Kidney glomerular epithelial cell (primary cell): ENCODE data around the gene ZBTB7B.
A peak's percentile ranks its signal among the peaks of the same experiment; 100 is the strongest.
"Not testable (repeated sequence)": the region's sequence is repeated elsewhere in the genome, so short reads cannot be mapped to it uniquely, and the experiment has no call there.

Source experiments
- DNase-seq: peaks from one replicate; lab custom pipeline; 2025; lab: John Stamatoyannopoulos, UW

The ZBTB7B gene

DNA sequence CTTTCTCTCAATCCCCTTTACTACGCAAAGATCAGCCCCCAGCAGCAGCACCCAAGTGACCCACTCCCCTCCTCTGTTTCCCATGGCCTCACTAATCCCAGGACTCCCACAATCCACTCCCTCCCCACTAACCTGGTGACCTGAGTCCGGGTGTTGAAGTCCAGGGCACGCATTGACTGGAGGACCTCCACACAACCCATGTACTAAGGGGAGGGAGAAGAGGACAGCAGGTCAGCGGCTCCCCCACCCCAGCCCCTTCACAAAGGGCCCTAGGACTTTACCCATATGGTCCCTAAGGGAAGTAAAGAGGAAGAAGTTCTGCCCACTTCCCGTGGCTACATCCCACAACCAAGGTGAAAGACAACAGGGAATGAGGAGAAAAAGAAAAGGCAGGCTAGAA lies 33.4 kb upstream of the ZBTB7B start:
- no peak for DNase-seq

DNA sequence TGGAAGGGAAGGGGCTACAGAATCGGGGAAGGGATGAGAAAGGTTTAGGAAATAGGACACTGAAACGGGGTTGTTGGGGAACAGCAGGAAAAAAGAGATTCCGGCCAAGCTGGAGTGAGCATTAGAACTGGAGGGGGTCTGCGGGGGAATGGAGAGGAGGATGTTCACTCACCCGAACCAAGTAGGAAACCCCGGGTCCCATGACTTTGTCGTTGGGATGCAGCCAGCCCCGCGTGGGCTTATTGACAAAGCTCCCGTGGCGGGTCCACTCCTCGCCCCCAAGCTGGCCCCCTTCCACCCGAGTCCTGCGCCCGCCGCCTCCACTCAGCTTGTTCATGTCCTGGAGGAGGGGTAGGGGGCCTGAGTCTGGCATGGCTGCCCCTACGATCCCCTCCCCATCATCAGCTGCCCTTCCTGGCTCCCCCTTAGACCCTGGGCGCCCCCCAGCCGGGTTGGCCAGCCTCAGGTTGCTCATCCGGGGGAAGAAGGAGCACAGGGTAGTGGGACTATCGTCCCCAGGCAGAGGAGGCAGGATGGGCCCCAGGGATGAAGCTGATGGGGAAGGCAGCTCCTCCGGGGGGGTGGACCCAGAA lies 32.6 kb upstream of the ZBTB7B start:
- DNase-seq: no peak

DNA sequence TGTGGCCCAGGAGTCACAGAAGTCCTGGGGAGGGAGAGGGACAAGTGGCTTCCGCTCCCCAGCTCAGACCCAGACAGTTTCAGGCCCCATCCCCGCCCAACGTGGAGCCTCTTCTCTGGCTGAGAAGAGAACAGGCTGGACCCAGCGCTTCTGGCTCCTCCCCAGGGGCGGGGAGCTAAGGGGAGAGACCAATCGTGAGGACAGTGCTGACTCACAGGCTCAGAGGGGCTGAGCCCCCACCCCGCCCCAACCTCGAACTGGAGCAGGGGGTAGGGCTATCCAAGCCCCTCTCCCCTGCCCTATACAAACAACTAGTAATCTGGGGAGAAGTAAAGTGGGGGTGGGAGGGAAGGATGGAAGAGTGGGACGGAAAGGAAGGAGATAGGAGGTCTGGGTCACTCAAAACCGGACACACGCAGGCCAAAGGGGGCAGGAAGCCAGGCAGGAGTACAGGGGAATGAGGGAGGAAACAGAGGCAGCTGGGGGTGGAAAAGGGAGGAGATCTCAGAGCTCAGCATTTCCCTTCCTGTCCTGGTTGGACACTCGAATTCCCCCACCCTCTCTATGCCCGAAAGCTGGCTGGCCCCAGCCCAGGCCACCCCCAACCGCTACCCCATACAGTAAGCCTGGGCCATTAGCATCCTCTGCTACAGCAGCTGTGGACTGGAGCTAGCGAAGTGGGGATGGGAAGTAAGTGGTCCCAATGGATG lies 31.8 kb upstream of the ZBTB7B start, which contains the start of gene SHC1:
Gene SHC1 (minus strand): TSS at position 117 of the 710 bp plus-strand sequence. CDS start 221 bp downstream, outside the sequence.
- peak; percentile 91 for DNase-seq

DNA sequence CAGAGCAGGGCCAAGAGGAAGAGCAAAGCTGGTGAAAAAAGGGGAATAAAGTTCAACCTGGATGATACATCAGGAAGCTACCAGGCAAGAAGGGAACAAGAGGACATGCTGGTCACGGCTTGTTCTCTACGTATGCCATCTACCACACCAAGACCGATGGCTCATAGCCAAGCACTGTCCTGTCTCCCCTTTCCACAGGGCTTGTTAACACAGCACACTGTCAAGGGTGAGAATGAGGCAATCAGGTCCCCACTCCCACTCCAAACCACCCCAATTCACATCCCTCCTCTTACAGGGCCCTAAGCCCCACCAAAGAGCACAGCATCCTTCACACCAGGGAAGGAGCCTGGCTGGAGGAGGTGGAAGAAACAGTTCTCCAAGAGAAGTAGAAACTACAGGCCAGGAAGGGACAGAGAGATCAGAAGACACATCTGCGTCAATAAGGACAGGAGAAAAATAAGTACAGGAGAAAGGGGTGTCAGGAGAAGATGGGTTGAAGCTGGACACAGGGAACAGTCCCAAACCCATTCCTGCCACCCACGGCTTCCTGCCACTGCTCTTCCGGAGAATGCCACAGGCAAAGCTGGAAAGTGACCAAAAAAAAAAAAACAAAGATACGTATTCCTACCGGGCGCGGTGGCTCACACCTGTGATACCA lies 31.1 kb upstream of the ZBTB7B start:
- DNase-seq: no peak

DNA sequence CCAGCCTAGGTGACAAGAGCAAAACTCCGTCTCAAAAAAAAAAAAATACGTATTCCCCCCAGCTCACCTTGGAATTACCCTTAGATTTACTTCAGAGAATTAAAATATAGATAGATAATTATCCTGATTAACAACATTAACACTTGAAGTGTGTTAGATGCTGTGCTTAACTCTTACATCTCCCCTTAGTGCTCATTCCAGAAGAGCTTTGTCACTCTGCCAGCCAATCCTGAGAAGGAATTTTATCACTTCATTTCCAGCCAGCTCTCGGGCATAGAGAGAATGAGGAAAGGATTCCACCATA lies 30.4 kb upstream of the ZBTB7B start:
- peak; percentile 82 for DNase-seq

DNA sequence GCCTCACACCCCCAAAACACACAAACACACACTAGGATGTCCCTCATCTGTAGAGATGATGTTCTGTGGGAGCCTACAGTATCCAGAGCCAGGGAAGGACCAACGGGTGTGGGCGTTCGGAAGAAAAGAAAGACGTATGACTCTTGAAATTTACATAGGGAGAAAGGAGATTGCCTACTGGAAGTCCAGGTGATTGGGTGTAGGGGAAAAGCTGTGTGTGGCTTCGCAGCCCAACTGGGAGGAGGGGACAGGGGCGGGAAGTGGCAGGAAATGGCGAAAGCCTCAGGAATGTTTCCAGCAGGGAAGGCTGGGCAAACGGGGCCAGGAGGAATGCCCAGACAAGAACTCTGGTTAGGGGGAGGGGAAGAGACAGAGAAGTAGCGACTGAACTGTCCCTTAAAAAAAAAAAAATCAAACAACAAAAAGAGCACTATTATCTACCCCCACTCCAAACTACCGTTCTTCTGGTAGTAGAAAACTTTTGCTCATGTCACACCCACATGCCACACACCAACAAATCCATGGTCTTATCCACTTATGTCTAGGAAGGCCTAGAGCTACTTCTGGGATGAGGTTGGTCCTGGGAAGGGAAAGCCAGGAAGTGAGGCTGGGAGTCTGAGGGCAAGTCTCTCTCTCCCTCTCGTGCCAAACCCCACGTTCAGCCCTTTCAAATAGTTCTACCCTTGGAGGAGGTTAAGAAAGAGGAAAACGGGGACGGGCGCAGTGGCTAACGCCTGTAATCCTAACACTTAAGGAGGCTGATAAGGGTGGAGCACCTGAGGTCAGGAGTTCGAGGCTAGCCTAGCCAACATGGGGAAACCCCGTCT lies 29.9 kb upstream of the ZBTB7B start:
- peak; percentile 89 for DNase-seq

DNA sequence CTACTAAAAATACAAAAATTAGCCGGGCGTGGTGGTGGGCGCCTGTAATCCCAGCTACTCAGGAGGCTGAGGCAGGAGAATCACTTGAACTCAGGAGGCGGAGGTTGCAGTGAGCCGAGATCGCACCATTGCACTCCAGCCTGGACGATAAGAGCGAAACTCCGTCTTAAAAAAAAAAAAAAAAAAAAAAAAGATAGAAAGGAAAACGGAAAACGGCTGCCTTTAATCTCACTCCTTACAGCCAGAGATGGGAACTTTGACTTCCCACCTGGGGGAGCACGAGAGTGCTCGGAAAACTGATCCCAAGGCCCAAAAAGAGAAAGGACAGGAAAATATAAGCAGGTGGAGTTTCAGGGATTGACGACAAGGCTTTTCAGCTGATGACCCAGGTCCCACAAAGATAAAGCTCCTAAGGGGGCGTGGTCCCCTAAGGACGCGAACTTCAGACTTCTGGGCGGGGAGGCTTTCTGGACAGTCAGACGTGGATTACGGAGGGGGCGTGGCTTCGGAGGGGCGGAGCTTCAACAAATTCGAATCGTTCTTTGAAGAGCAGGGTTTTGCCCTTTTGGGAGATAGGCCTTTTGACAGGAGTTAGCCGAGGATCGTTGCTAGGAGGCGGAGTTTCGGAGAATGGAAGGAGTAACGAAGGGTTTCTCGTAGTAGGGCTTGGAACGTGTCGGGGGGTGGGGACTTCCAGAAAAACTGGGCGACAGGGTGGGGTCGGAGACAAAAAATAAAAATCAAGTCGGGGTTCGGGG lies 29.1 kb upstream of the ZBTB7B start:
- DNase-seq: peak; percentile 96

DNA sequence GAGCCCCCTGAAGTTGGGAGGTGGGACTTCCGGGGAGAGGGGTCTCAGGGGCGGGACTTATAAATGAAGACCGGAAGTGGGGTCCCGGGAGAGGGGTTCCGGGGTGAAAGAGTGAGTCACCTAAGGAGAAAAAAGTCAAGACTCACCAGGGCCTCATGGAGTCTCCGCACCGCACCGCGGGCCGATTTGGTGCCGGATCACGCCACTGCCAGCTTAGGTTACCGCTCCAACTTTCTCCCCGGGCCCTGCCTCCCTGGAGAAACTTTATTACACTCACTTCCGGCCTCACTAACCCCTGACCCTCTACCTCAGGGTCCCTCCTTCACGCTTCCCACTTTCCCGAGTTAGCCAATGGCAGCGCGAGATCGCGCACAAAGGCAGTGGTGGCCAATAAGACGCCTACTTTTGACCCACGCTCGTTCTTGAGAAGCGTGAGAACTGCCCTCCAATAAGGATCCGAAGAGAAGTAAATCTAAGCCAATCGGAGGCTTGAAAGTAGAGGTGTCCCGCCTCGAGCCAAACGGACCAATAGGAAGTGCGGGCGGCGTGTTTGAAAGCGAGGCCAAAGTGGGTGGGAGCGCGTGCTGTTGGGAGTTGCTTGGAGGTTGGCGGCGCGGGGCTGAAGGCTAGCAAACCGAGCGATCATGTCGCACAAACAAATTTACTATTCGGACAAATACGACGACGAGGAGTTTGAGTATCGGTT lies 28.3 kb upstream of the ZBTB7B start, which contains the start of gene CKS1B:
Gene CKS1B (plus strand): TSS at position 580 of the 706 bp plus-strand sequence. CDS start 65 bp downstream, at position 645.
- peak; percentile 100 for DNase-seq

DNA sequence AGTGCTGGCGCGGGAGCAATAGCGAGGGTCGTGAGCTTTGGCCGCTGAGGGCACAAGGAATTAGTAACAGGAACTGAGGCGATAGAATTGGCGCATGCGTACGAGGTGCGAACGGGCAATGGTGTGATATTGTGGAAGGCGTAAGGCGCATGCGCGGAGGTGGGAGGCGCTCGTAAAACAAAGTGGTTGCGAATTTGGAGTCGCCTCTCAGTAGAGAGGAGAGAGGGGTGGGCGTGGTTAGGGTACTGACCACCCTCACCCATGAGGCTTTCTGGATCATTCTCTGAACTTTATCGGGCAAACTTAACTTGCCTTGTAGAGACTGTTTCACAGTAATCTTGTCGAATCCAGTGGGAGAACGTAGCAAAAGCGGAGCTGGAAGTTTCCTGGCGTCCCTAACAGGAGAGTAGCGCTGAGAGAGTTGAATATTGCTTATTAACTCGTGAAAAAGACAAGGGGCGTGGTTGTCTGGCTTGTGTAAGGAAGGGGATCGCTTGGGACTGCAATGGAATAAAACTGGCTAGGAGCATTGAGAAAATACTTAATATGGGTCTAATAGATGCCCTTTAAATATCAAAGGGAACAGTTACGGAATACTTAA lies 27.7 kb upstream of the ZBTB7B start:
- DNase-seq: peak; percentile 99

DNA sequence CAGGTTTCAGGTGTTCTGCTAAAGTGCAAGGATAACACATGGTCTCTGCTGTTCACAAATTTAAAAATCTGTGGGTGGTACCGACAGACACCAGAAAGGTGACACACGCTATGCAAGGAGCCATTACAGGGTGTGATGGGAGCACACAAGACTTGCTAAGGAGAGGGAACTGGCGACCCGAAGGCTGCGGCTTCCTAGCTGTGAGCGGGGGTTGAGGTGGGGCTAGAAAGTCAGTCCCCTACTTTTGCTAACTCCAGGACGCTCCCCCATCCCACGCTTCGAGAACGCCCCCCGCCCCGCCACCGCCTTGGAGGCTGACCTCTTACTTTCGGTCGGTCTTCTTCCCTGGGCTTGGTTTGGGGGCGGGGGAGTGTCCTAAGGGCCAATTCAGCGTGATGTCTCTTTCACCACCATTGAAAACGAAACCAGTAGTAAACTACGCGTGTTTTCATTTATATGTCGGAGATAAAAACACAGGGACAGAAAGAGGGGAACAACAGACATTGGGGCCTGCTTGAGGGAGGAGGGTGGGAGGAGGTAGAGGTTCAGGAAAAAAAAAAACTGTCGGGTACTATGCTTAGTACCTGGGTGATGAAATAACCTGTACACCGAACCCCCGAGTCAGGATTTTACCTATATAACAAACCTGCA lies 27.1 kb upstream of the ZBTB7B start:
- peak; percentile 69 for DNase-seq

DNA sequence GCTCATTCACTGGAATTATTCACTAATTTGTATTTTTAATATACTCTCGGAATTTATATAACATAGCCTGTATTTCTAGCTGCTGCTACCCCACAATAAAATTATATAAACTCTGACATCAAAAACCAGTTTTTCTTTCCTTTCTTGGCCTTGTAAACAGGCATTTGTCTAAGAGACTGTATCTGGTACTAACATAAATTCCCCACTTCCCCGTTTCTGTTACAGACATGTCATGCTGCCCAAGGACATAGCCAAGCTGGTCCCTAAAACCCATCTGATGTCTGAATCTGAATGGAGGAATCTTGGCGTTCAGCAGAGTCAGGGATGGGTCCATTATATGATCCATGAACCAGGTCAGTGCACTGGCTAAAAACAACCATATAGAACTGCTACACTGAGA lies 24.8 kb upstream of the ZBTB7B start:
- DNase-seq: not testable (repeated sequence)

DNA sequence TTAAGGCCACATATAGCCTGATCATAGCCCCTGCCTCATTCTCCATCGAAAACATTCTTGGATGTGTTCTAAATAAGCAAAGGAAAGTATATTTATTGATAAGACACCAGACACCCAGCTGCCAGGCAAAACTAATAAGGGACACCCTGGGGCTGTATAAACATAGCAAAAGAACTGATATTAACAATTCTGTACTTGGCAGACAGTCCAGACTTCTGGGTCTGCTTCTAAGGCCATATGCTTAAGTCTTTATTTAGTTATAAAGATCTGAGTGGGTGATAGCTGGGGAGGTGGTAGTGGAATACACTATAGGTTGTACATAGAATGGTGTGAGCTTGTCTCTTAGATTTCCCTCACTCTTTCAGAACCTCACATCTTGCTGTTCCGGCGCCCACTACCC lies 24.2 kb upstream of the ZBTB7B start:
- DNase-seq: no peak

DNA sequence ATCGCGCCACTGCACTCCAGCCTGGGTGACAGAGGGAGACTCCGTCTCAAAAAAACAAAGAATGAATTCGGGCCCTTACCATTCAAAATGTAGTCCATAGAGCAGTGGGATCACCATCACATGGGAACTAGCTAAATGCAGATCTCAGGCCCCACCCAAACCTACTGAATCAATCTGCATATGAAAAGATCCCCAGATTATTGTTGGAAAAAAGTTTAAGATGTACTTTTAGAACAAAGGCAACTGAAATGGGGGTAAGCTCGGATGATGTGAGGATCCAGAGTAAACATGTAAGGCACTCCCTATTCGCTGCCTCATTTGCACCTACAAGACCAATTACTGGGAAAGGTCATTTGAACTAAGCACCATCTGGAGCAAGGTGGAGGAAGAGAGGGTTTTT lies 20.3 kb upstream of the ZBTB7B start:
- no peak for DNase-seq

DNA sequence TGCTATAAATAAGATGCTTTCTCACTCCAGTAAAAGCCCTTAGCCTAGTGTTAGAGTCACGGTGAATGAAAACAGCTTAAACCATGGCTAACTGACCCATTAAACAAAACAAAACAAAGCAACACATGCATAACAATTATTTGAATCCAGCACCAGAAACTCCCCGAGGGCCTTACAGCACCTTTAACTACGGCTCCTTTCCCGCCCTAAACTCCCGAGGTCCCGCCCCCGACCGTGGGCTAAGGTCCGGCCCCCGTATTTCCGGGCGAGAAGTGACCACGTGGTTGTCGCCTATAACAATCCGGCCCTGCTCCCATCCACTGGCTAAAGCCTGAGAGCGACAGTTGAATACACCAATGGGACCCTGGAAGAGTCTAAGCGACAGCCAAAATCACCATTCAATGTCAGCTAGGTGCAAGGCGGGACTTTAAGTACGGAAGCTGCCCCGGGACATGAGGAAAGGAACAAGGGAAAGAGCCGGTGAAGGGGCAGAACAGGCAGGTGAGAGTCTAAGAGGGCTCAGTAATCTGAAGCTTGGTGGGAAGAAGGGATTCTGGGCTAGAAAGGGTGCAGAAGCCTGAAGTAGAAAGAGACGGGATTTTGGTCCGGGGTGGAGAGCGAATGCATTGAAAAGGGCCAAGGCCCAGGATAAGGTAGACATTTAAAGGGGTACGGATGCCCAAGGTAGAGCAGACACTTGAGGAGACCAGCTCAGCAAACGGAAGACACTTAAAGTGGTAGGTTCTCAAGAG lies 19.5 kb upstream of the ZBTB7B start, which contains the start of gene FLAD1:
Gene FLAD1 (plus strand): TSS at position 448 of the 752 bp plus-strand sequence. CDS start 351 bp downstream, outside the sequence.
- DNase-seq: peak; percentile 99

DNA sequence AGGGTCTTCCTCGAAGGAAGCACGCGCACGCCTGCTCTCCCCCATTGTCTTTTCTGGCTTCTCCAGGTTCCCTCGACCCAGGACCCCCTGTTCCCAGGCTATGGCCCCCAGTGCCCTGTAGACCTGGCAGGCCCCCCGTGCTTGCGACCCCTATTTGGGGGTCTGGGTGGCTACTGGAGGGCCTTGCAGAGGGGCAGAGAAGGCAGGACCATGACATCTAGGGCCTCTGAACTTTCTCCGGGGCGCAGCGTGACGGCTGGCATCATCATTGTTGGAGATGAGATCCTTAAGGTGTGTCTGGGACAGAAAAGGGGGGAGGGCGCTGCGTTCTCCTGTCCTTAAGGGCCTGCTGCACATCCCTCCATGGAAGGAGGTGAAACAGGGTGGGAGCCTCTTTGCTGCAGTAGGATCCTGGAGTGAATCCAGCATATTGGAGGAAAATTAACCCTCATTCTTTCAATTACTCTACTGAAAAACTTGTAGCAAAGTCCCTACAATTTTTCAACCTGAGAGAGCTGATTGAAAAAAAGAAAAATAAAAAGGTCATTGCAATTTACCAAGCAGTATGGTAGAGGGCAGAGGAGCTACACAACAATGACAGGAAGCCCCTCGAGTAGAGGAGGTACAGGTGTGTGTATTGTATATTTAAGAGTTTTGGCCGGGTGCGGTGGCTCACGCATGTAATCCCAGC lies 18.7 kb upstream of the ZBTB7B start:
- DNase-seq: no peak

DNA sequence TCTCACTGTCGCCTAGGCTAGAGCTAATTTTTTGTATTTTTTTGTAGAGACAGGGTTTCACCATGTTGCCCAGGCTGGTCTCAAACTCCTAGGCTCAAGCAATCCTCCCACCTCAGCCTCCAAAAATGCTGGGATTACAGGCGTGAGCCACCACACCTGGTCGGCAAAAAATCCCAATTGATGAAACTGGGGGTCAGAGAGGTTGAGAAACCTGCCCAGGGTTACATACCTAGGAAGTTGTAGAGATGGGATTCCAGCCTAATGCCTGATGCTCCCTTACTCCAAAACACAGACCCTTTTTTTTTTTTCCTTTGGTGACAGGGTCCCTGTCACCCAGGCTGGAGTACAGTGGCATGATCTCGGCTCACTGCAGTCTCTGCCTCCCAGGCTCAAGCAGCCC lies 15.9 kb upstream of the ZBTB7B start:
- DNase-seq: not testable (repeated sequence)

DNA sequence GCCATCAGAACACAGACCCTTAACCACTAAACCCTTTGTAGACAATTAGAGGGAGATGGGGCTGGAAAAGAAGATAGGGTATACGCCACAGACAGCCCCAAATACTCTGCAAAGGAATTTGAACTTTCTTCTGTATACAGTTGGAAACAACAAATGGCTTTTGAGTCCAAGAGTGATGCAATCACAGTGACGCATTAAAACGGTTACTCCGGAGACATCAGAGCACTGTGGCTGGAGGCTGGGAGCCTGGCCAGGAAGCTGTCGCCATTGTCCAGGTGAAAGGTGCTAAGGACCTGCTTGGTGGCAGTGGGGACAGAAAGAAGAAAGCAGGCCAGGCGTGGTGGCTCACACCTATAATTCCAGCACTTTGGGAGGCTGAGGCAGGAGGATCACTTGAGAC lies 15.3 kb upstream of the ZBTB7B start:
- no peak for DNase-seq
